Neural crest cell (in vitro differentiated cells): Measurements from ENCODE around the gene DROSHA. TPM values are rescaled to one million over a fixed set of nuclear protein-coding genes. Genes with fewer than 3 reads are reported as not detected.

Experiments used
- DNase-seq: peaks from one replicate; pipeline ENCODE4 v3.0.0; 2021; ENCODE audit warnings: low read depth, mixed read lengths, low spot score
- H3K27ac Mint-ChIP-seq: one replicate; pipeline ENCODE4 v1.8.0; 2021; ENCODE audit warnings: mild to moderate bottlenecking, mixed read lengths; ENCODE audit not compliant: unreplicated experiment
- H3K27me3 Mint-ChIP-seq: 2 replicates; pipeline ENCODE4 v1.8.0; 2021; ENCODE audit warnings: low read depth, mild to moderate bottlenecking, mixed read lengths
- H3K36me3 Mint-ChIP-seq: 2 replicates; pipeline ENCODE4 v1.8.0; 2021; ENCODE audit warnings: low read depth, mild to moderate bottlenecking, mixed read lengths
- H3K4me1 Mint-ChIP-seq: 2 replicates; pipeline ENCODE4 v1.8.0; 2021; ENCODE audit warnings: mixed read lengths
- H3K4me3 Mint-ChIP-seq: one replicate; pipeline ENCODE4 v1.8.0; 2021; ENCODE audit warnings: mild to moderate bottlenecking, mixed read lengths
- H3K9me3 Mint-ChIP-seq: 2 replicates; pipeline ENCODE4 v1.8.0; 2021; ENCODE audit warnings: mixed read lengths
- CTCF ChIP-seq: fragments of 200-600 bp; sonication (generic); conservative IDR thresholded peaks from 2 replicates; pipeline ENCODE4 v1.5.0; 2021; ENCODE audit warnings: antibody characterized with exemption, mild to moderate bottlenecking
- total RNA-seq: library from RNA; stranded (reverse); gene quantifications from 2 replicates; pipeline ENCODE4 v1.2.1, GENCODE V29; 2021

DROSHA gene
- total RNA-seq, 1 donor from 2014 or later, result 116 TPM

- Mint-ChIP-seq H3K27me3 (no peaks in the 10 kb centered on the region), H3K9me3 (no peaks in the 10 kb centered on the region), H3K4me1 (peaks cover 41% of the 10 kb centered on the region), H3K27ac (no peak overlapping the region), H3K4me3 (peak overlapping the region; percentile 99), H3K36me3 (peaks cover 24% of the 10 kb centered on the region)
- DNase-seq, result no peak
- no peak for TF ChIP-seq CTCF
Measured at GRCh38 chr5:31530541-31531265, 1.2 kb downstream of the DROSHA start.

GRCh38 chr5:31523041-31523440 is 8.9 kb downstream of the DROSHA start:
- Mint-ChIP-seq H3K9me3 (peaks cover 2% of the 10 kb centered on the region), H3K4me3 (no peak overlapping the region), H3K36me3 (peaks cover 35% of the 10 kb centered on the region), H3K27ac (no peak overlapping the region), H3K4me1 (no peaks in the 10 kb centered on the region), H3K27me3 (no peaks in the 10 kb centered on the region)
- DNase-seq, result no peak
- TF ChIP-seq CTCF, result no peak

DNA sequence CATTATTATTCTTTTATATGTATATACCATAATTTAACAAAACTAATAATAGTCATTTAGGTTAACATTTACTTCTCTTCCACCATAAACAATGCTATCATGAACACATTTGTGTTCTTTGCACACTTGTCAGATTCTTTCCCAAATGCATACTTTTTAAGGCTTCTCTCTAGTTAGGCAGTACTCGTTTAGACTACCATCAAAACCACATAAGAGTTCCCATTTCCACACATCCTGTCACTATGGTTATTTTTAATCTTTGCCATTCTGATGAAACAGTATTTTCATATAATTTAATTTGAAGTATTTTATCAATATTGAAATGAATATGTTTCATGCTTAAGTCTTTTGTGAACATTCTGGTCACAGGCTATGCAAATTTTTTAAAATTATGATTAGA is 15.1 kb downstream of the DROSHA start:
- no peaks in the 10 kb centered on the region for H3K4me1 Mint-ChIP-seq

DNA sequence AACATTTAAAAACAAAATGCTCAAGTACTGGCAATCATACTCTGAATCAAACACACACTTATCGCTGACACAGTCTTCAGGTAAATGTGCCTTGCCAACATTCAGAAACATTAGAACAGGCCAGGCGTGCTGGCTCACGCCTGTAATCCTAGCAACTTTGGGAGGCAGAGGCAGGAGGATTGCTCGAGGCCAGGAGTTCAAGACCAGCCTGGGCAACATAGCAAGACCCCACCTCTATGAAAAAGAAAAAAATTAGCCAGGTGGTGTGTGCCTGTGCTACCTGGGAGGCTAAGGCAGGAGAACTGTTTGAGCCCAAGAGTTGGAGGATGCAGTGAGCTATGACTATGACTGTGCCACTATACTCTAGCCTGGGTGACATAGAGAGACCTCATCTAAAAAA is 20.6 kb downstream of the DROSHA start:
- H3K27ac Mint-ChIP-seq, result no peak overlapping the region
- TF ChIP-seq CTCF, result no peak
- H3K36me3 Mint-ChIP-seq, result peaks cover 29% of the 10 kb centered on the region
- H3K9me3 Mint-ChIP-seq, result no peaks in the 10 kb centered on the region
- H3K4me1 Mint-ChIP-seq, result no peaks in the 10 kb centered on the region
- H3K27me3 Mint-ChIP-seq, result no peaks in the 10 kb centered on the region
- H3K4me3 Mint-ChIP-seq, result no peak overlapping the region
- no peak for DNase-seq

More for the DNA sequence above, 15.1 kb downstream of the DROSHA start:
- no peak for TF ChIP-seq CTCF
- Mint-ChIP-seq H3K4me3 (no peak overlapping the region), H3K27me3 (no peaks in the 10 kb centered on the region), H3K27ac (no peak overlapping the region), H3K36me3 (peaks cover 18% of the 10 kb centered on the region), H3K9me3 (no peaks in the 10 kb centered on the region)
- no peak for DNase-seq

- H3K27me3 Mint-ChIP-seq, result no peaks in the 10 kb centered on the region
- no peaks in the 10 kb centered on the region for H3K9me3 Mint-ChIP-seq
- H3K4me1 Mint-ChIP-seq, result no peaks in the 10 kb centered on the region
- H3K27ac Mint-ChIP-seq, result no peak overlapping the region
- H3K36me3 Mint-ChIP-seq, result peaks cover 24% of the 10 kb centered on the region
- H3K4me3 Mint-ChIP-seq, result no peak overlapping the region
- no peak for TF ChIP-seq CTCF
- DNase-seq, result no peak
Measured at GRCh38 chr5:31504529-31504928, 27.4 kb downstream of the DROSHA start.
